GM23338 (cell line): Measurements from ENCODE around the gene TRIM13.

ENCODE experiments used
- CTCF ChIP-seq, 2 experiments: fragments of 200-600 bp in 1 of 2; sonication (generic) in 1 of 2; conservative IDR thresholded peaks; 2 replicates each; pipeline versions ENCODE4 v1.5.1 to v1.6.1; 2016 to 2017; ENCODE audit warnings: antibody characterized with exemption in 2 of 2, low read depth in 2 of 2, mild to moderate bottlenecking in 2 of 2, moderate library complexity in 1 of 2
- ETS1 ChIP-seq: IDR thresholded peaks from 2 replicates; pipeline ENCODE4 v1.6.1; 2016; ENCODE audit warnings: antibody characterized with exemption
- EZH2 ChIP-seq: fragments of 200-600 bp; sonication (generic); IDR thresholded peaks from one replicate; pipeline ENCODE4 v1.8.0; 2017; ENCODE audit warnings: antibody characterized with exemption, mild to moderate bottlenecking, low read depth; ENCODE audit not compliant: unreplicated experiment
- JUNB ChIP-seq: IDR thresholded peaks from one replicate; pipeline ENCODE4 v1.6.1; 2016; ENCODE audit warnings: antibody characterized with exemption; ENCODE audit not compliant: unreplicated experiment
- ZNF114 ChIP-seq: fragments of 250-450 bp; sonication (Bioruptor Pico); IDR thresholded peaks from 2 replicates; pipeline ENCODE4 v1.5.0; 2020; ENCODE audit warnings: mild to moderate bottlenecking, moderate library complexity

GRCh38 chr13:50060718-50061117 lies 63.9 kb downstream of the TRIM13 start:
- no peak for TF ChIP-seq CTCF (conservative IDR thresholded peaks at IDR 0.05; ENCODE audit: low read depth in 2 of 2)
- TF ChIP-seq JUNB: no peak
- TF ChIP-seq EZH2: no peak
- TF ChIP-seq ZNF114 (CRISPR knock-in tag): no peak
- no peak for TF ChIP-seq ETS1
